MV-4-11 (cell line): ENCODE results near the gene ZGRF1.
"Not testable (repeated sequence)": the region's sequence is repeated elsewhere in the genome, so short reads cannot be mapped to it uniquely, and the experiment has no call there.

Experiments used
- DNase-seq: peaks from one replicate; lab custom pipeline; 2025; lab: John Stamatoyannopoulos, UW

The ZGRF1 gene

GRCh38 chr4:112515198-112516065 lies 121.3 kb downstream of the ZGRF1 start:
- DNase-seq, result no peak

GRCh38 chr4:112514647-112515197 lies 122.0 kb downstream of the ZGRF1 start:
- no peak for DNase-seq

- DNase-seq, result no peak
These were observed 122.6 kb downstream of the ZGRF1 start for GRCh38 chr4:112513971-112514646.

- no peak for DNase-seq
These were observed 124.9 kb downstream of the ZGRF1 start for GRCh38 chr4:112511803-112512118.

GRCh38 chr4:112511093-112511802 lies 125.5 kb downstream of the ZGRF1 start:
- DNase-seq, result no peak

- no peak for DNase-seq
These were observed 126.2 kb downstream of the ZGRF1 start for GRCh38 chr4:112510291-112511092.

- DNase-seq, result no peak
These were observed 127.2 kb downstream of the ZGRF1 start for GRCh38 chr4:112509243-112510141.

GRCh38 chr4:112508356-112508755 lies 128.4 kb downstream of the ZGRF1 start:
- DNase-seq, result no peak

GRCh38 chr4:112504807-112505206 lies 131.9 kb downstream of the ZGRF1 start:
- no peak for DNase-seq

- DNase-seq, result no peak
These were observed 133.8 kb downstream of the ZGRF1 start for GRCh38 chr4:112502871-112503270.

GRCh38 chr4:112492321-112492720 lies 144.4 kb downstream of the ZGRF1 start:
- DNase-seq, result no peak

- not testable (repeated sequence) for DNase-seq
These were observed 145.9 kb downstream of the ZGRF1 start for GRCh38 chr4:112490808-112491207.
